Endothelial cell of umbilical vein (primary cell): ENCODE measurements around the gene TUSC2. TPM values are rescaled to one million over a fixed set of nuclear protein-coding genes. Genes with fewer than 3 reads are reported as not detected.

Source experiments
- BruUV-seq: library from RNA; stranded (reverse); fragments of 400-500 nt; replicated peaks from 2 replicates; lab custom pipeline; 2021; lab: Mats Ljungman, UMichigan
- CTCF ChIA-PET: fragments of 300-600, 350-600 bp; sonication (Branson Sonifier 250); formaldehyde crosslinking; loops from one replicate; lab custom pipeline; 2021; ENCODE audit warnings: antibody characterized with exemption, inconsistent platforms; lab: Charles Lee
- POLR2A ChIA-PET: fragments of 300-600, 350-600 bp; sonication (Branson Sonifier 250); formaldehyde crosslinking; loops from one replicate; lab custom pipeline; 2021; ENCODE audit warnings: antibody characterized with exemption, inconsistent platforms; lab: Charles Lee
- DNase-seq: peaks from one replicate; pipeline ENCODE4 v3.0.0-alpha.2; 2011; ENCODE audit warnings: low read depth, low spot score
- FAIRE-seq: peaks from 2 replicates; lab custom pipeline; 2011; peaks lifted over from hg19 to GRCh38; lab: Jason Lieb, UNC
- H2AFZ ChIP-seq: 2 replicates; pipeline ENCODE4 v1.6.0; 2012; ENCODE audit warnings: low read depth, low read length, control low read depth, inconsistent platforms
- H3K27ac ChIP-seq: 2 replicates; pipeline ENCODE4 v1.5.1; 2011; ENCODE audit warnings: low read depth, mild to moderate bottlenecking, control low read depth, low read length, moderate library complexity; ENCODE audit not compliant: insufficient read depth
- H3K27me3 ChIP-seq, 2 experiments: 2 replicates each; pipeline versions ENCODE4 v1.6.0 to v1.6.1; 2011; ENCODE audit warnings: low read length in 2 of 2, mixed read lengths in 1 of 2; ENCODE audit not compliant: control insufficient read depth in 2 of 2, insufficient read depth in 2 of 2
- H3K36me3 ChIP-seq, 2 experiments: 2 replicates in 1 of 2; 3 replicates in 1 of 2; pipeline ENCODE4 v1.5.1; 2011; ENCODE audit warnings: low read length in 2 of 2, mild to moderate bottlenecking in 1 of 2, moderate library complexity in 1 of 2; ENCODE audit not compliant: control insufficient read depth in 2 of 2, insufficient read depth in 2 of 2; ENCODE audit errors: extremely low read depth in 1 of 2
- H3K4me1 ChIP-seq: 3 replicates; pipeline ENCODE4 v1.5.1; 2011; ENCODE audit warnings: mild to moderate bottlenecking, low read length; ENCODE audit not compliant: control insufficient read depth, insufficient read depth; ENCODE audit errors: extremely low read depth
- H3K4me2 ChIP-seq: 2 replicates; pipeline ENCODE4 v1.6.1; 2011; ENCODE audit warnings: low read length, control low read depth, mixed read lengths; ENCODE audit not compliant: insufficient read depth
- H3K4me3 ChIP-seq, 3 experiments: fragments of 200-600 bp in 1 of 3; sonication (generic), shearing (Covaris generic) in 1 of 3; replicated peaks in 1 of 3; 2 replicates each; pipeline ENCODE4 v1.5.1; 2011 to 2016; ENCODE audit warnings: control low read depth in 3 of 3, low read length in 3 of 3, mild to moderate bottlenecking in 2 of 3, inconsistent platforms in 1 of 3, low read depth in 1 of 3, moderate library complexity in 1 of 3; ENCODE audit not compliant: insufficient read depth in 1 of 3
- H3K79me2 ChIP-seq: 2 replicates; pipeline ENCODE4 v1.6.0; 2012; ENCODE audit warnings: low read length, inconsistent platforms; ENCODE audit not compliant: control insufficient read depth, insufficient read depth
- H3K9ac ChIP-seq: replicated peaks from 2 replicates; pipeline ENCODE3; 2011; ENCODE audit warnings: low read length, control low read depth; ENCODE audit not compliant: insufficient read depth; ENCODE audit errors: extremely low read depth
- H3K9me1 ChIP-seq: replicated peaks from 3 replicates; pipeline ENCODE4 v1.6.0; 2011; ENCODE audit warnings: mild to moderate bottlenecking, low read length; ENCODE audit not compliant: control insufficient read depth, insufficient read depth; ENCODE audit errors: extremely low read depth
- H3K9me3 ChIP-seq: replicated peaks from 2 replicates; pipeline ENCODE4 v1.5.1; 2012; ENCODE audit warnings: low read length, inconsistent platforms; ENCODE audit not compliant: control insufficient read depth, insufficient read depth
- H4K20me1 ChIP-seq: replicated peaks from 2 replicates; pipeline ENCODE3; 2011; ENCODE audit warnings: mild to moderate bottlenecking, low read length; ENCODE audit not compliant: control insufficient read depth, insufficient read depth; ENCODE audit errors: extremely low read depth
- EZH2 ChIP-seq: IDR thresholded peaks from 2 replicates; pipeline ENCODE4 v1.6.1; 2012; ENCODE audit warnings: borderline replicate concordance, low read depth, mild to moderate bottlenecking, moderate library complexity, low read length, inconsistent platforms; ENCODE audit not compliant: severe bottlenecking
- FOS ChIP-seq: IDR thresholded peaks from 2 replicates; pipeline ENCODE4 v1.6.1; 2011; ENCODE audit warnings: mild to moderate bottlenecking, low read length, moderate library complexity, borderline replicate concordance; ENCODE audit not compliant: insufficient read depth
- GATA2 ChIP-seq: IDR thresholded peaks from 2 replicates; pipeline ENCODE4 v1.7.0; 2011; ENCODE audit warnings: low read depth, mild to moderate bottlenecking, moderate library complexity, mixed read lengths, low read length; ENCODE audit not compliant: insufficient read length, insufficient read depth
- JUN ChIP-seq: IDR thresholded peaks from 2 replicates; pipeline ENCODE4 v1.6.1; 2011; ENCODE audit warnings: borderline replicate concordance, low read depth; ENCODE audit not compliant: insufficient read length, insufficient read depth
- MYC ChIP-seq: IDR thresholded peaks from one replicate; pipeline ENCODE4 v1.6.1; 2011; ENCODE audit warnings: mild to moderate bottlenecking, low read depth, low read length
- POLR2A ChIP-seq: IDR thresholded peaks from 2 replicates; pipeline ENCODE4 v1.6.1; 2012; ENCODE audit warnings: low read depth, mild to moderate bottlenecking, control low read depth, low read length
- POLR2AphosphoS5 ChIP-seq: IDR thresholded peaks from 2 replicates; pipeline ENCODE4 v1.6.1; 2012; ENCODE audit warnings: low read depth, mild to moderate bottlenecking, control low read depth, low read length, moderate library complexity; ENCODE audit not compliant: insufficient read depth
- dilution Hi-C: fragments of 300-500 bp; cut with MboI; formaldehyde crosslinking; loops from one replicate; pipeline ENCODE4 v1.15.0; 2019; ENCODE audit warnings: low sequenced_read_pairs; ENCODE audit not compliant: extremely low pct_ligation_motif_present
- intact Hi-C: fragments of 100-400 bp; cut with micrococcal nuclease; formaldehyde crosslinking; loops from one replicate; pipeline ENCODE4 v1.10.0; 2022
- polyA plus RNA-seq, 4 experiments: library from polyadenylated mRNA; depleted of rRNA in 3 of 4; stranded (reverse) in 3 of 4; unstranded in 1 of 4; fragments of >200 nt; gene quantifications; 2 replicates each; pipeline versions ENCODE4 v1.2.1 to v1.2.3, GENCODE V29; 2011 to 2012; ENCODE audit warnings: missing spikeins in 1 of 4
- total RNA-seq: library from RNA; stranded (reverse); gene quantifications from 2 replicates; pipeline ENCODE4 v1.2.3, GENCODE V29; 2021
- TF ChIP-seq, protein P1 (sequence below): IDR thresholded peaks from 2 replicates; pipeline ENCODE4 v1.6.1; 2011; ENCODE audit not compliant: insufficient read depth, insufficient read length
- TF ChIP-seq, protein P2 (sequence below), 2 donors: IDR thresholded peaks; 1 replicate in 1 of 2; 2 replicates in 1 of 2; pipeline ENCODE4 v1.5.1; 2011; ENCODE audit warnings: low read length in 2 of 2, mild to moderate bottlenecking in 2 of 2, moderate library complexity in 2 of 2, control low read depth in 1 of 2, inconsistent platforms in 1 of 2, low read depth in 1 of 2; ENCODE audit not compliant: insufficient read depth in 1 of 2; ENCODE audit errors: extremely low read depth in 1 of 2

TUSC2 gene
- total and polyA plus RNA-seq, 2 donors (not counting 3 experiments of a cell fraction or from before 2014, with no cell fraction given), result 30.0 to 89.0 TPM

- CTCF ChIA-PET, result interaction anchor here (1.4 to 2.6 kb wide), 2 partner anchors 25 to 30 kb away, joined by 4 to 36 read pairs; partner anchors contain the start of genes HYAL2 and TUSC2
- no peaks in the 10 kb centered on the region for H4K20me1 ChIP-seq
- no peak for FAIRE-seq
- intact Hi-C loops (loop anchor here (2.0 kb wide), 2 partner anchors 55 to 61 kb away; partner anchors contain the start of gene TMEM115), dilution Hi-C loops (no loop called here)
- no peaks in the 10 kb centered on the region for H3K9me3 ChIP-seq
- TF ChIP-seq, protein P1, sequence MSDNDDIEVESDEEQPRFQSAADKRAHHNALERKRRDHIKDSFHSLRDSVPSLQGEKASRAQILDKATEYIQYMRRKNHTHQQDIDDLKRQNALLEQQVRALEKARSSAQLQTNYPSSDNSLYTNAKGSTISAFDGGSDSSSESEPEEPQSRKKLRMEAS, result no peak
- TF ChIP-seq, protein P2, sequence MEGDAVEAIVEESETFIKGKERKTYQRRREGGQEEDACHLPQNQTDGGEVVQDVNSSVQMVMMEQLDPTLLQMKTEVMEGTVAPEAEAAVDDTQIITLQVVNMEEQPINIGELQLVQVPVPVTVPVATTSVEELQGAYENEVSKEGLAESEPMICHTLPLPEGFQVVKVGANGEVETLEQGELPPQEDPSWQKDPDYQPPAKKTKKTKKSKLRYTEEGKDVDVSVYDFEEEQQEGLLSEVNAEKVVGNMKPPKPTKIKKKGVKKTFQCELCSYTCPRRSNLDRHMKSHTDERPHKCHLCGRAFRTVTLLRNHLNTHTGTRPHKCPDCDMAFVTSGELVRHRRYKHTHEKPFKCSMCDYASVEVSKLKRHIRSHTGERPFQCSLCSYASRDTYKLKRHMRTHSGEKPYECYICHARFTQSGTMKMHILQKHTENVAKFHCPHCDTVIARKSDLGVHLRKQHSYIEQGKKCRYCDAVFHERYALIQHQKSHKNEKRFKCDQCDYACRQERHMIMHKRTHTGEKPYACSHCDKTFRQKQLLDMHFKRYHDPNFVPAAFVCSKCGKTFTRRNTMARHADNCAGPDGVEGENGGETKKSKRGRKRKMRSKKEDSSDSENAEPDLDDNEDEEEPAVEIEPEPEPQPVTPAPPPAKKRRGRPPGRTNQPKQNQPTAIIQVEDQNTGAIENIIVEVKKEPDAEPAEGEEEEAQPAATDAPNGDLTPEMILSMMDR (IDR thresholded peaks at IDR 0.05; ENCODE audit: extremely low read depth in 1 of 2, insufficient read depth in 1 of 2, low read depth in 1 of 2, low read length in 2 of 2), result peak; percentile 10 to 11
- DNase-seq, result no peak
- POLR2A ChIA-PET, result interaction anchor here (1.0 to 1.5 kb wide), 3 partner anchors 15 to 38 kb away, joined by 3 to 5 read pairs (median 3); no protein-coding TSS in a partner anchor
- peak overlapping the region; percentile 70 for H3K27ac ChIP-seq
- H3K9me1 ChIP-seq, result no peaks in the 10 kb centered on the region
- H3K27me3 ChIP-seq, result no peaks in the 10 kb centered on the region
- H3K4me3 ChIP-seq, result peak overlapping the region; percentile 51 to 69 (median 64)
- peak overlapping the region; percentile 75 for H3K9ac ChIP-seq
- no peaks in the 10 kb centered on the region for H3K79me2 ChIP-seq
- H2AFZ ChIP-seq, result no peak overlapping the region
- peak overlapping the region; percentile 79 for H3K4me2 ChIP-seq
- H3K36me3 ChIP-seq, result no peaks in the 10 kb centered on the region
- peaks cover 21% of the 10 kb centered on the region for H3K4me1 ChIP-seq
- BruUV-seq, result no TSS peak
Measured at GRCh38 chr3:50297896-50298725, 29.9 kb downstream of the TUSC2 start.

GRCh38 chr3:50297384-50297775, 30.6 kb downstream of the TUSC2 start:
- Histone ChIP-seq H3K27ac (no peak overlapping the region), H3K27me3 (no peaks in the 10 kb centered on the region), H3K36me3 (no peaks in the 10 kb centered on the region), H3K4me3 (no peak overlapping the region), H3K4me1 (peaks cover 25% of the 10 kb centered on the region), H2AFZ (no peak overlapping the region), H3K9me1 (no peaks in the 10 kb centered on the region), H3K79me2 (no peaks in the 10 kb centered on the region), H4K20me1 (no peaks in the 10 kb centered on the region), H3K9ac (no peak overlapping the region), H3K9me3 (no peaks in the 10 kb centered on the region), H3K4me2 (no peak overlapping the region)
- FAIRE-seq (no peak), DNase-seq (no peak)
- intact Hi-C loops (no loop called here), dilution Hi-C loops (no loop called here)
- ChIA-PET CTCF (no interaction called here), POLR2A (no interaction called here)
- BruUV-seq, result no TSS peak
- TF ChIP-seq GATA2 (no peak), MYC (no peak), POLR2A (no peak), EZH2 (no peak), JUN (no peak), FOS (no peak), POLR2AphosphoS5 (no peak)
- TF ChIP-seq, protein P2 (IDR thresholded peaks at IDR 0.05; ENCODE audit: extremely low read depth in 1 of 2, insufficient read depth in 1 of 2, low read depth in 1 of 2, low read length in 2 of 2), result no peak
- TF ChIP-seq, protein P1, result no peak
